Midbrain (tissue), 1 donor: Measurements from ENCODE around the gene PPP2R5C.
A peak's percentile ranks its signal among the peaks of the same experiment; 100 is the strongest.
"Not testable (repeated sequence)": the region's sequence is repeated elsewhere in the genome, so short reads cannot be mapped to it uniquely, and the experiment has no call there.

Experiments used
- DNase-seq: peaks from one replicate; lab custom pipeline; 2025; lab: John Stamatoyannopoulos, UW

PPP2R5C gene

DNA sequence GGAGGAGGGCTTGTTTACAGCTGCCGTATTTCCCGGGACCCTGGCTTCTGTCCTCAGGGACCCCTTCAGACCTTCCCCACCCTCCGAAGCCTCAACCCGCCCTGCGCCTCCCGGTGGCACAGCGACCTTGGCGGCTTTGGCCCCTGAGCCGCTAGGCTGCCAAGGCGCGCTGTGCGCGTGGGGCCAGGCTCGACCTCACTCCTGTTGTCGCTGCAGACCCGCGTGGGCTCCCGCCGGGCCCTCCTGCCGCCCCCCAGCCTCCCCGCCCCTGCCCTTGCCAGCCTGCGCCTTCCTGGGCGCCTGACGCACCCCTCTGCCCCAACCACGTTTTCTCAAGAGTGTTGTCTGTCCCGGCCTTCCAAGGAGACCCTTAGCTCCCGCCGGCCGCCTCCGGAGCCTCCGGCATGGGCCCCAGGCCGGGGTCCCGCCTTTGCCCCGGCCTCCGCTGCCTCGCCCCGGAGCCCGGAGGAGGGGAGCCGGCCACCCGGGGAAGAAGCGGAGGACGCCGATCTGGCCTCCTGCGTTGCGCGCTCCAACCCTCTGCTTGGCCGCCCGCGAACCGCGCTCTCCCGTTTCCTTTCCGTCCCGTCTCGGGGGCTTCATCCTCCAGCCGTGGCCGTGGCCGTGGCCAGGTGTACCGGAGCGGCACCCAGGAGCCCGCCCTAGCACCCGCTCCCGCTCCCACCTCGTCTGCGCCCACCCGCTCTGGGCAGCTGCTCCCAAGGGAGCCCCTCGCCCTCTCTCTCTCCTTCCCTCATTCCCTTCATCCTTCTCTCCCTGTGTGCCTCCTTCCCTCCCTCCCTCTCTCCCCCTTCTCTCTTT is 19.9 kb downstream of the PPP2R5C start:
- no peak for DNase-seq

DNA sequence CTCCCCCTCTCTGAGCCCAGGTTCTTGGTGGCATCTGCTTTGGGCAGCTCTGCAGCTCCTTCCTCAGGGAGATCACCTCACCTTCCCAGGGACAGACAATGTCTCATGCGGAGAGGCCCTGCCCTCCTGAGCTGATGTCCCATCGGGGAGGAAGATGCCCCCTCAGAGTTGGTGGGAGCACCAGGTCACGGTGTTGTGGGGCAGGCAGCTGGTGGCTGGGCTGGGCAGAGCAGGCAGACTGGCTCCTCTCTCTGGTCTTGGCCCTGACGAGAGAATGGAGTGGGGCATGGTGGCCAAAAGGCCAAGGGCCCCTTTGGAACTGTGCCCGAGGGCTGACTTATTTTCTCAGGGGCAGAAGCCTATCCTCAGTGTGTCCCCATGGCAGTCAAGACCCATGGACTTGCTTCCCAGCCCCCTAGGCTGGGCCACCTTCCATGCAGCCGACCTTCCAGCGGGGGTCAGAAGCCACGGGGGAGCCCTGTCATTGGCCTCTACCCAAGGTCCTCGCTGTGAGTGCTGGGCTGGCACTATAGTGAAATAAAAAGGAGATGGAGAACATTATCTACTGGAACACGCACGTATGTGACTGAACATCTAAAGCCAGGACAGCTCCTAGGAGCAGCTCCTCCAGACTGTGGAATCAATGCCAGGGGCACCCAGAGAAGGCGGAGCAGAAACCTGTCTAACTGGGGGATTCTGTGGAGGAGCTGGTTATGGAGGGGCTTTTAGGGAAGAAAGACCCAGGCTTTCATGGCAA is 21.9 kb downstream of the PPP2R5C start:
- DNase-seq, result no peak

DNA sequence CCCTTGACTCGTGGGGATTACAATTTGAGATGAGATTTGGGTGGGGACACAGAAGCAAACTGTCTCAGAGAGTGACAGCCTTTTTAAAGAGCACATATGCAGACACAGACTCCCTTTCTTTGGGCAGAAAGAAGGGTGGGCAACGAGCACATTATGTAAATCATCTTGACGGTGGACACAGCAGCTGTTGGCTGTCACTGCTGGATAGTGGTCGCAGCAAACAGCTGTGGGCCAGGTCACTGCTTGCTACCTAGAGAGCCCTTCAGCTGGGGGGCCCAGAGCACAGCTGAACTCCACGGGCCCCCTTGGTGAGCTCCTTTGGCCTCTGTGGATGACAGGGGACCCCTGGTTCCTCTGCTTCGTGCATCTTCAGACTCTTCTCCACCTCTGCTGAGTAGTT is 23.1 kb downstream of the PPP2R5C start:
- DNase-seq, result no peak

DNA sequence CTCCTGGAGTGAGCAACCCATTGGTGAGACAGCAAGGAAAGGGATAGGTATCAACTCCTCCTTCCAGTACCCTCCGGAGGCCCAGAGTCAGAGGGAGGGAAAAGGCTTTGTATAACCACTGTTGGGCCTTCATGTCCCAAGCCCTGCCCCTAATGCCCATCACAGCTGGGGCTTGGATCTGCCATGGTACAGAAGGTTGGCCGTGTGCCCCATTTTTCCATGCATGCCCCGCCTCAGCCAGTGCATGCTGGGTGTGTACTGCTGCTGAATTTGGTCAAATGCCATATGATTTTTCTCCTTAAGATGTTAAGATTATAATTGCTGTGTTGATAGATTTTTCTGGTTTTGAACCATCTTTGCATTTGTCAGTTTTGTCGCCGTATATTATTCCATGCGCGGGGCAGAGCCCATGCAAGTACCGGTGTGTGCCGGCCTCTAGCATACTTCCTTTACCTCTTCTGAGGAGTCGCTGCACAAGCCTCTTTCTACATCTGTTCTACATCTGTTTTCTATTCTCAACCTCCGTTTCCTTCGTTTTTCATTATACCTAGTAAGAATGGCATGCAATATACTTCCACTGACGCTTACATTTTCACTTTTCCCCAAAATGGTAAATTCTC is 26.6 kb downstream of the PPP2R5C start:
- no peak for DNase-seq

DNA sequence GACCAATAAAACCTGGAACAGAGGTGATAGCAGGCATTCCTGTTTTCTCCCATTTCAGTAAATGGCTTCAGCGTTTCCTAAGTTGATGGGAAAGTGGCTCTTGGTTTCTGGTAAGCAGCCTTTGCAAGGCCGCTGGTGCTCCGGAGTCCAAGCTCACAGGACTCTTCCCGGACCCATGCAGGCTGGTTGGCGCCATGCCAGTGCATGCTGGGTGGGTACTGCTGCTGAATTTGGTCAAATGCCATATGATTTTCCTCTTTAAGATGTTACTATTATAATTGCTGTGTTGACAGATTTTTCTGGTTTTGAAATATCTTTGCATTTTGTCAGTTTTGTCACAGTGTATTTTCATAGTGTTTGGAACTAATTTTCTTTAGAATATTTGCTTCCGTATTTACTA is 27.7 kb downstream of the PPP2R5C start:
- no peak for DNase-seq

DNA sequence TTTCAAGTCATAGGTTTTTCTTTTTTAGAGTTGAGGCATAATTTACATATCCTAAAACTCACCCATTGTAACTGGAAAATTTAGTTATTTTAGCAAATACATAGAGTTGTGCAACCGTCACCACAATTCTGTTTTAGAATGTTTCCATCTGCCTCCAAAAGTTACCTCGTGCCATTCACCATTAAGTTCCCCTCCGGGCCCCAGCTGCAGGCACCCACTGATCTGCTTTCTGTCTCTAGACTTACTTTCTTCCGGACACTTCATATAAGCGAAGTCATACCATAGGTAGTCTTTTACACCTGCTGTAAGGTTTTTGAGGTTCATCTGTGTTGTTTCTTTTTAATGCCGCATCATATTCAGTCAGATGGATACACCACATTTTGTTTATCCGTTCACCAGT is 28.7 kb downstream of the PPP2R5C start:
- DNase-seq, result no peak

DNA sequence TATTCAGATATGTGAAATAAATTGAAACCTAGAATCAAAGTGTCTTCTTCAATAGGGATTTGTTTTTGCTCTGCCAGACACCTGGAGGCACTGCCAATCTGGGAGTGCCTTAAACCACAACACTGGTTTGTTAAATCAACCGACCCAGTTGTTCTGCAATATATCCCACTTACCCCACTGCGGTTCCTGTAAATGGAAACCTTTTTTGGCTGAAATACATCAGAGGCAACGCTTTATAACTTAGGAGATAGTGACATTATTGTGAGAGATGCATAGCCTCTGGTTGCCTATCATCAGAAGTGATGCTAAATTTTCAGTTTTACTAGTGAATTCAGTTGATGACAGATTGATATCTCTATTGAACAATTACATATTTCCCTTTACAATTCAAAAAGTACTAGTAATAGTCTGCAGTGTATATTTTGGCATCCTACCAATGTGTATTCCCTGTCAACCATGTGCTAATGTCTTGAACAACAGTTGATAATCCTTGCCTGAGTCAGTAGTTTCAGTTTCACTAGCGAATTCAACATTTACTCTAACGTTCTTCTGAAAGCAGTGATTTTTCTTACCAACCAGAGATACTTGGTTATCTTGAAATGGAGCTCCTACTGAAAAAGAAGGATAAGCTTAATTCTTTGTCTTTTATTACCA is 30.5 kb downstream of the PPP2R5C start:
- no peak for DNase-seq

DNA sequence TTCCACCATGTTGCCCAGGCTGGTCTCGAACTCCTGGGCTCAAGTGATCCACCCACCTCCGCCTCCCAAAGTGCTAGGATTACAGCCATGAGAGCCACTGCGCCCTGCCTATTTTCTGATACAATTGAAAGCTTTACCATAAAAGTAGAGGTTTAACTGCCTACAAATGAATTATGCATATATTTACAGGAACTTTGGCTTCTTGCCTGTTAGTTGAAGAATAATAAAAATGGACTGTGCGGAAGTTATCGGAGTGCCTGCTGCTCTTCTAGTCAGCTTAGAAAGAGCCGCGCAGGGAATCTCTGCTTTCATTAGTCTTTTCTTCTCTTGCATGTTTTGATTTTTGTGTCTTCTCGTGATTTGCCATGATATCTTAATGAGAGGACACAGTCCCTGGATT is 34.5 kb downstream of the PPP2R5C start:
- DNase-seq, result no peak

DNA sequence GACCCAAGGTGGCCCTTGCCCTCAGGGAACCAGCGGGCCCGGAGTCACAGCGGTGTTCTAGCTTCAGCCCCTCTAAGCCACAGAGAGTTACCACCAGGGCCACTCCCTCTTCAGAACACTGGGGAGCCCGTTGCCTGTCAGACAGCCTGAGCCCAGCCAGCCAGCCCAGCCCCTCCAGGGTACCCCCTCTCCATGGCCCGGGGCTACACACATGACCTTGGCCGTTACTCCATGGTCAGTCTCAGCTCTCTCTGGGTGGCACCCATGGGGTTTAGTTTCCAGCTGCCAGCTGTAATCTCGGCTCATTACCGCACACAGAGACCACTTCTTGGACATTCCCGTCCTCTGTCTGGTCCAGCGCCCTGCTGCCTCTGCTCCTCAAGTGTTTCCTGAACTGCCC is 35.0 kb downstream of the PPP2R5C start:
- no peak for DNase-seq

DNA sequence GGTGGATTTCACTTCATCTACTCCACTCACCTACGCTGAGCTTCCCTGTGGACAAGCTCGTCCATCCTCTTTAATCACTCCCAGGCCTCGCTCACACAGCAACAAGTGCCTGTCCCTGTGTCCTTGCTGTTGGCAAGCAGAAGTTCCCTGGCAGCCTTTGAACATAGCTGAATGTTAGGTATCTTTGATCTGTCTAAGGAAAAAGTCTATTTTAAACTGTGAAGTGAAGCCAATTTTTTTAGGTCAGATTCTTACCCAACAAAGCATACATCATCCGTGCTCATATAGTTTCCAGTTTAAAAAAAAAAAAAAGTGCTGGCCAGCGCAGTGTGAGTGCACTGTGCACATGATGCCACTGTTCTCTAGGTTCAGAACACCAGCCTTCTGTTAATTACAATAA is 36.3 kb downstream of the PPP2R5C start:
- DNase-seq, result no peak

DNA sequence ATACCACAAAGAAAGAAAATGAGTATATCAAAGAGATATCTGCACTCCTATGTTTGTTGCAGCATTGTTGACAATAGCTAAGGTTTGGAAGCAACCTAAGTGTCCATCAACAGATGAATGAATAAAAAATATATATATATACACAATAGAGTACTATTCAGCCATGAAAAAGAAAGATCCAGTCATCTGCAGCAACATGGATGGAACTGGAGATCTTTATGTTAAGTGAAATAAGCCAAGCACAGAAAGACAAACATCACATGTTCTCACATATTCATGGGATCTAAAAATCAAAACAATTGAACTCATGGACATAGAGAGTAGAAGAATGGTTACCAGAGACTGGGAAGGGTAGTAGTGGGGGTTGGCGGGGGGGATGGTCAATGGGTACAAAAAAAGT is 42.9 kb downstream of the PPP2R5C start:
- not testable (repeated sequence) for DNase-seq

DNA sequence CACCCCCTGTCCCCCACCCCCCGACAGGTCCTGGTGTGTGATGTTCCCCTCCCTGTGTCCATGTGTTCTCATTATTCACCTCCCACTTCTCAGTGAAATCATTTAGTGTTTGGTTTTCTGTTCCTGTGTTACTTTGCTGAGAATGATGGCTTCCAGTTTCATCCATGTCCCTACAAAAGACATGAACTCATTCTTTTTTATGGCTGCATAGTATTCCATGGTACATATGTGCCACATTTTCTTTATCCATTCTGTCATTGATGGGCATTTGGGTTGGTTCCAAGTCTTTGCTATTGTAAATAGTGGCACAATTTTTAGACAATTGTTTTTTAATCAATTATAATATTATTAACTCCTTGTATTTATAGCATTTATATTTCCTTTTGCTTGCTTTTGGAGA is 44.7 kb downstream of the PPP2R5C start:
- DNase-seq, result not testable (repeated sequence)

DNA sequence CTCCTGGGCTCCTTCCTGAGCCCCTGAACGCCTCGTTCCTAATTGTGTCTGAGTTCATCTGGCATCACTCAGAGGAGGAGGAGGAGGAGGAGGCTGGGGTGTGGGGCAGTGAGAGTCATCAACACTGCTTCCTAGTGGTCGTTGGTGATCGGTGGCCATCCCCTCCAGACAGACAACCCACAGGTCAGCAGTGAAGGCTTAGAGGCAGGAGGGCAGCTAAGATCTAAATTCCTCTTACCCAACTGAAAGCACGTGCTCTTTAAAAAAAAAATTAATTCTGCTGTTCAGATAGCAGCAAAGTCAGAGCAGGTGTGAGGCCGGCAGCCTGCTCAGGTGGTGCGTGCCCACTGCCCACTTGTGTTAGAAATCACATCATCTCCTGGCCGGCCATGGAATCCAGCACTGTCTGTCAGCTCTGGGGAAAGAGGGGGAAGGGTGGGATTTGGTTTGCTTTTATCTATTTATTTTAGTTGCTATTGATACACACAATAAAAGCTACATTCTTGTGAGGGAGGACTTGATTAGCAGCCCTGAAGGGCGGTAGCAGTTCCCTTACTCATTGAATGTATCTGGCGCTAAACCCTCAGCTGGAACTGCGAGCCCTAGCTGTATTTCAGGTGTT is 46.6 kb downstream of the PPP2R5C start:
- no peak for DNase-seq

DNA sequence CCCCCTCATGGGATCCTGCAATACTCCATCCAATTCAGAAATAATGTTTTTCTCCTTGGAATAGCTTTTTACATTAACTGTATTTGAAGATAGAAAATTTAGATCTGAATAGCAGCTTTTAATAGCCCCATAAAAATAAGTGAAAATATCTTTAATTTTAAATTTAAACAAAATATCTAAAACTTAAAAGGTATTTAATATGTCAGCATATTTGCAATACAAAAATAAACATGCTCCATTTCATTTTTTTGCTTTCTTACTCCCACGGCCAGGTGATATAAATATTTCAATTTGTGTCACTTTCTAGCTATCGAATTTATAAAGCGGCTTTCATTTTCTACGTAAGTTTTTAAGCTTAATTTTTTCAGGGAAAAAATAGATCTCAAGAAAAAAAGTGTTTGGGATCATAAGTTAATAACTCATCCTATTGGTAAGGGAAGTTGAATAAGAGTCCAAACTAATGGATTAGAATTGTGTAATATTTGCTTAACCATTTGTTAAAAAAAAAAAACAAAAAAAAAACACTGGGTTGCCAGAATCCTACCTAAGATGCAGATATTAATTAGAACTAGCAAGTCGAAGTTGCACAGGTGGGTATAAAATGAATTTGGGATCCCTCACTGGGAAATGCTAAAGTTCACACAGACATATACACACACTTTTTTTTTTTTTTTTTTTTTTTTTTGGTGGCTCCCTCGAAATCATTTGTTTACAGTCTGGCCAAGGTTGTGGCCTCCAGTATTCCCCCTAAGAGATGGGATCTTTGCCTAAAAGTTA is 47.6 kb downstream of the PPP2R5C start:
- no peak for DNase-seq

DNA sequence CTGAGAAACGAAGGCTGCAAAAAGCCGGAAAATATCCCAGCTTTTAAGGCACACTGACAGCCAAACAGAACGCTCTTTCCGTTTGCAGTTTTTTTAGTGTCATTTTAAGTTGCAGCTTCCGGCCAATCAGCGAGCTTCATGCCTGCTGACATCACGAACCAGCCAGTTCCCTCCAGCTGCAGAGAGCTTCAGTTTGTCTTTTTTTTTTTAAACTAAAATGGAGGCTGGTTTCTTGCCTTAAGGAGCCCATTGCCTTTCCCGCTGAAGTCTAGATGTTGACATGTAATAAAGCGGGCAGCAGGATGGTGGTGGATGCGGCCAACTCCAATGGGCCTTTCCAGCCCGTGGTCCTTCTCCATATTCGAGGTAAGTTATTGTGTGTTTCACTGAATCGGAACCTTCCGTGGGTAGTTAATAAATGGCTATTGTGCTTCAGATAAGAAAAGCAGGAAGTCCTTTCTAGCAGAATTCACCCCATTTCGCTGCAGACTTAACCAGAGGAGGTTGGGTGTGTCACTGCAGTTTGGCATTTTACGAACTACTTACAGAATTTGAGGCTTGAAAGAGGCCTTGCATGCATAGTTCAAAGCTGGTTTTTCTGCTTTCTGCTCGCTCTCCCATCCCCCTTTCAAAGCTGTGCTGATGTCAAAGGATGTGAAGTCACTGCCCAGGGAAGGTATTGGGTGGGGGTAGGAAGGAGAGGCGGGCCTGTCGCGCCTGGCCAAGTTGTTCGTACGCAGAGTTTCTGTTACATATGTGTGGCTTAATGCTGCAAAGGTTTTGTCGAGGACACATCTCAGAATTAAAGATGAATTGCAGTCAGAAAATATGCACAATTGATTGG is 48.4 kb downstream of the PPP2R5C start:
- DNase-seq, result peak; percentile 90

DNA sequence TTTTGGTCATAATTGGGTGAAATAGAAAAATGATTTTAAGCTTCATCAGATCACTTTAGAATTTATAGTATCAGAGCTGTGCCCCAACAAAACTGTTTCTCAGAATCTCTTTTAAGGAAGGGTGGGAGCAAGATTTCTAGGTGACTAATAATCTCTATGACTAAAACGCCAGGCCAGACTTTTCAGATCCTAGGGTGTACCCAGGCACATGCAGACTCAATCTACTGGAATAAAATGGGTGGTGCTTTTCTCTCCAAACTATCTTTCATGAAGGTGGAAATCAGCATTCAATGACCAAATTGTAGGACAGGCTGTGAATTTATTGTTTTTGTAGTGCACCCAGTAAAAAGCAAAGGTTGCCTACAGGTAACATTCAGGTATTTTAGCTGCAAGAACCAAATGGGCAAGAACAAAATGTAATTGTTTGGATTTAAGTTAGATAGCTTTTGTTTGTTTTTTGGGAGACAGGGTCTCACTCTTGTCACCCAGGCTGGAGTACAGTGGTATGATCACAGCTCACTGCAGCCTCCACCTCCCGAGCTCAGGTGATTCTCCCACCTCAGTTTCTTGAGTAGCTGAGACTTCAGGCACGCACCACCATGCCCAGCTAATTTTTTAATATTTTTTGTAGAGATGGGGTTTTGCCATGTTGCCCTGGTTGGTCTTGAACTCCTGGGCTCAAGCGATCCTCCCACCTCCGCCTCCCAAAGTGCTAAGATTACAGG is 49.5 kb downstream of the PPP2R5C start:
- DNase-seq, result no peak

DNA sequence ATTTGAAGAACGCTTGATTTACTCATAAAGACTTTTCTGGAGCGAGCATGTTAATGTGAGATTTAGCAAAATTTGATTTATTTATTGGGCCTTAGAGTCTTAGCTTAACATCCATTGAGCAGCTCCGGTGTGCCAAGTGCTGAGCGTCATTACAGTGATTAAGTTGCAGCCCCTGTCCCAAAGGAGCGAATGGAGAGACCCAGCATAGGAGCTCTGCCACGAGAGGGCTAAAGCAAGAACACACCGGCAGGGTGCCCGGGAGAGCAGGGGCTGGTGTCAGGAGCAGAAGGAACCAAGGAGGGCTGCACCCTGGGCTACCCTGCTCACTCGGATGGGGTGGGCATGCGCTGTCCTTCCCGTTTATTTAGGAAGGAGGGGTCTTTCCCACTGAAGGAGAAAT is 50.6 kb downstream of the PPP2R5C start:
- DNase-seq, result no peak

DNA sequence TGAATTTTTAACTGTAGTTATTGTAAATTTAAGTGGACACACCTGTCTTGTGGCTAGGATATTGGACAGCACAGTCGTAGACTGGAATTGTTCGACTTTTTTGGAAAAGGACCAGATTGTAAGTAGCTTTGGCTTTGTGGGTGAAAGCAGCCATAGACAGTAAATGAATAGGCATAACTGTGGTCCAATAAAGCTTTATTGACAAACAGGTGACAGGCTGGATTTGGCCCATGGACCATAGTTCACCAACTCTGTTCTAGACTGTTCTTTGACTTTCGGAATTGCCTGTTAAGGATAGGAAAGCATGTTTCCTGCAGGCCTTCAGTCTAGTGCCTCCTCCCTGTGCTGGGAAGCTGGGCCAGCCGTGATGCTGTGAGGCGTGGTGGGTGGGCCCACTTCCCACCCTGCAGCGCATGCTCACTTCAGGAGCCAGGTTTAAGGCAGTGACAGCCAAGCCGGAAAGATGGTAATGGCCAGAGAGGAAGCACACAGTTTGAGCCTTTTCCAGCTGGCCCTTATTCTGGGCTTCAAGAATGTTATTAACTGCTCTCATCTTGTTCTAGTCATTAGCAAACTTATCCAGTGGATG is 51.8 kb downstream of the PPP2R5C start:
- DNase-seq, result no peak

DNA sequence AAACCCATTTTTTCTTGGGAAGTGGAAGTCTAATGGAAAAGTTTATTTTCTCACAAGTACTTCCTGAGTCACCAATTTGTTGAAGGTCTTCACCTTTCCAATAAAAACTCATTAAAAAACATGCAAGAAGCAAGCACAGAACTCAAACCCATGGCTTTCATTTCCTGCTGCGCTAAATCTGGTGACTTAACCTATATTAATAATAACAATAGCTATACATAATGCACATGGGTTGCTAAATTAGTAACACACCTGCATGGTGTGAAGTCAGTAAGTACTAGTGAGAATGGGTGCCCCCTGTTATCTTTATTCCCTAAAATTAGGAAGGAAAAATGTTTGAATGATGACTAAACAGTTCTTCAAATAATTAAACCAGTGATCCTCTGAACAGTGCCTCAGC is 52.3 kb downstream of the PPP2R5C start:
- no peak for DNase-seq
